K562 (cell line): ENCODE data around the gene HACD1. TPM values are rescaled to one million over a fixed set of nuclear protein-coding genes. Genes with fewer than 3 reads are reported as not detected.

Experiments used
- ATAC-seq: fragments of 200-7000 bp; cut with Tn5 transposase; 3 replicates; pipeline ENCODE4 v1.9.1; 2020; ENCODE audit warnings: moderate library complexity
- BruUV-seq: library from RNA; stranded (reverse); fragments of 400-500 nt; replicated peaks from 2 replicates; lab custom pipeline; 2021; lab: Mats Ljungman, UMichigan
- CTCF ChIA-PET: fragments of 300-600 bp; formaldehyde crosslinking; extraction: SDS; loops from one replicate; lab custom pipeline; 2021; ENCODE audit warnings: low intra/inter-chr PET ratio; lab: Yijun Ruan, JAX
- POLR2A ChIA-PET: fragments of 300-600, 350-650 bp; sonication (Branson Sonifier 250); formaldehyde crosslinking; extraction: SDS; loops from one replicate; lab custom pipeline; 2021; ENCODE audit warnings: antibody characterized with exemption, inconsistent platforms; lab: Yijun Ruan, JAX
- DNase-seq, 4 experiments: peaks; one replicate each; pipeline versions ENCODE4 v3.0.0 to v3.0.0-alpha.2; 2011 to 2018; ENCODE audit warnings: low spot score in 3 of 4, mixed read lengths in 3 of 4; ENCODE audit errors: extremely low read depth in 1 of 4
- FAIRE-seq: peaks from 2 replicates; lab custom pipeline; 2011; peaks lifted over from hg19 to GRCh38; lab: Jason Lieb, UNC
- H2AFZ ChIP-seq: 2 replicates; pipeline ENCODE4 v1.6.0; 2011; ENCODE audit warnings: low read depth, low read length, control low read depth, inconsistent platforms
- H3K27ac ChIP-seq: fragments of 200-600 bp; 3 replicates; pipeline ENCODE4 v1.8.0; 2011; ENCODE audit warnings: low read depth, mild to moderate bottlenecking, control low read depth, inconsistent platforms, low read length, moderate library complexity, mixed read lengths; ENCODE audit errors: extremely low read depth
- H3K27me3 ChIP-seq, 2 experiments: fragments of 300-600 bp in 1 of 2; 2 replicates in 1 of 2; 3 replicates in 1 of 2; pipeline versions ENCODE4 v1.6.0 to v1.8.0; 2011; ENCODE audit warnings: inconsistent platforms in 2 of 2, low read length in 2 of 2, mild to moderate bottlenecking in 1 of 2, mixed read lengths in 1 of 2, moderate library complexity in 1 of 2; ENCODE audit not compliant: control insufficient read depth in 2 of 2, insufficient read depth in 2 of 2
- H3K36me3 ChIP-seq: fragments of 300-600 bp; 3 replicates; pipeline ENCODE4 v1.8.0; 2011; ENCODE audit warnings: mild to moderate bottlenecking, low read length, inconsistent platforms; ENCODE audit not compliant: control insufficient read depth, insufficient read depth
- H3K4me1 ChIP-seq, 2 experiments: fragments of 200-600 bp in 1 of 2; replicated peaks in 1 of 2; 2 replicates in 1 of 2; 3 replicates in 1 of 2; pipeline versions ENCODE4 v1.5.1 to v1.8.0; 2011; ENCODE audit warnings: inconsistent platforms in 2 of 2, low read length in 2 of 2, mild to moderate bottlenecking in 1 of 2, mixed read lengths in 1 of 2, moderate library complexity in 1 of 2; ENCODE audit not compliant: control insufficient read depth in 2 of 2, insufficient read depth in 2 of 2
- H3K4me2 ChIP-seq: 2 replicates; pipeline ENCODE4 v1.6.1; 2011; ENCODE audit warnings: low read length, control low read depth, inconsistent platforms, mixed read lengths; ENCODE audit not compliant: insufficient read depth
- H3K4me3 ChIP-seq: fragments of 200-600 bp; sonication (generic), shearing (Covaris generic); 2 replicates; pipeline ENCODE4 v1.5.1; 2016; ENCODE audit warnings: control low read depth, inconsistent platforms
- H3K79me2 ChIP-seq: fragments of 200-600 bp; 3 replicates; pipeline ENCODE4 v1.8.0; 2011; ENCODE audit warnings: low read length, inconsistent platforms; ENCODE audit not compliant: control insufficient read depth, insufficient read depth
- H3K9ac ChIP-seq, 2 experiments: 2 replicates each; pipeline versions ENCODE4 v1.6.0 to v1.6.1; 2011; ENCODE audit warnings: low read depth in 2 of 2, low read length in 2 of 2, control low read depth in 1 of 2, inconsistent platforms in 1 of 2, mild to moderate bottlenecking in 1 of 2, mixed read lengths in 1 of 2; ENCODE audit not compliant: insufficient read depth in 1 of 2
- H3K9me1 ChIP-seq: one replicate; pipeline ENCODE4 v1.6.0; 2011; ENCODE audit warnings: inconsistent platforms, mild to moderate bottlenecking, low read length, moderate library complexity; ENCODE audit not compliant: control insufficient read depth, insufficient read depth
- H3K9me3 ChIP-seq: replicated peaks from 2 replicates; pipeline ENCODE4 v1.5.1; 2011; ENCODE audit warnings: low read depth, low read length, inconsistent platforms; ENCODE audit not compliant: control insufficient read depth, insufficient read depth
- H4K20me1 ChIP-seq: replicated peaks from 2 replicates; pipeline ENCODE4 v1.6.1; 2011; ENCODE audit warnings: low read length, inconsistent platforms, mixed read lengths; ENCODE audit not compliant: control insufficient read depth, insufficient read depth
- ADNP ChIP-seq: fragments of 200-800 bp; sonication (Bioruptor generic); IDR thresholded peaks from 2 replicates; pipeline ENCODE4 v1.6.1; 2016; ENCODE audit warnings: missing genetic modification characterization, missing compliant biosample characterization
- STAT5A ChIP-seq: IDR thresholded peaks from 2 replicates; pipeline ENCODE4 v1.6.1; 2012; ENCODE audit warnings: low read length, inconsistent platforms, borderline replicate concordance
- WGBS: fragments of 100-300 bp; shearing (Covaris generic); methylation state at CpG from one replicate; pipeline ENCODE4 v1.1.6; 2016; ENCODE audit warnings: low coverage, mixed read lengths; ENCODE audit not compliant: insufficient coverage; ENCODE audit errors: missing lambda C conversion rate; 5-methylcytosine and 5-hydroxymethylcytosine counted together
- in situ Hi-C: fragments of 300-500 bp; cut with MboI; formaldehyde crosslinking; loops from 4 replicates; pipeline ENCODE4 v1.15.0; 2018; ENCODE audit warnings: inconsistent platforms, mixed read lengths
- intact Hi-C: fragments of 100-400 bp; cut with micrococcal nuclease; formaldehyde crosslinking; loops from 2 replicates; pipeline ENCODE4 v1.14.2; 2022
- polyA plus RNA-seq, 8 experiments: library from polyadenylated mRNA; depleted of rRNA in 4 of 8; stranded (reverse) in 5 of 8; unstranded in 3 of 8; fragments of >200 nt; fragmentation: Nextera tagmentation in 2 of 8; fragmentation: Illumina TruSeq in 1 of 8; extraction: Ambion mirVana in 2 of 8; extraction: Trizol in 1 of 8; gene quantifications; 2 replicates each; pipeline versions ENCODE4 v1.2.1 to v1.2.3, GENCODE V29; 2011 to 2014; ENCODE audit warnings: inconsistent platforms in 1 of 8, missing spikeins in 1 of 8
- total RNA-seq, 7 experiments: library from RNA; depleted of rRNA in 6 of 7; stranded (reverse); fragments of >200 nt in 6 of 7; fragmentation: Illumina TruSeq in 2 of 7; extraction: Trizol in 2 of 7; gene quantifications; 2 replicates each; pipeline versions ENCODE4 v1.2.1 to v1.2.3, GENCODE V29; 2011 to 2021; ENCODE audit warnings: low replicate concordance in 1 of 7
- TF ChIP-seq, protein P1 (sequence below): fragments of 450-650 bp; formaldehyde crosslinking; IDR thresholded peaks from 2 replicates; pipeline ENCODE4 v1.4.0; 2020; ENCODE audit warnings: mild to moderate bottlenecking, moderate library complexity

The HACD1 gene
- total and polyA plus RNA-seq, 9 of the 15 experiments (the other 6 are each of a cell fraction or from before 2014, with no cell fraction given), result 0.99 to 4.5 (median 2.4) TPM

DNA sequence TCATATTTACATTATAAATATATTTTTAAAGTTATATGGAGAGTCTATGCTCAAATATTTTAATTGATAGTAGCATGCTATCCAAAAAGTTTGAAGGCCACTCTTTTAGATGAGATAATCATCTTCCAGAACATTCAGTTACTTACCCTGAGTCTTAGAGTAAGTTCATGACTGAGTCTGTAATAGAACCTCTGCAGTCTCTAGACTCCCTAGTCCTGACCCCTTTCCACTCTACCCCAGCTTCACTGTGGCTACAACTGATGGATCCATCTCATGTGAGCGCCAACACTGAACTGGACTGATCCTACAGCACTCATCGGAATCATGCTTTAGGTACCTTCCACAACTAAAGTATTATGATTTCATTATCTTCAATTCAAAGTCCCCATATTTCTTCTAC is 10.1 kb downstream of the HACD1 start:
- H3K4me2 ChIP-seq, result no peak overlapping the region
- WGBS, result 18% methylated on average over 2 of the region's 2 CpGs
- peak overlapping the region; percentile 41; the same call in 1 of the 2 replicates for H2AFZ ChIP-seq

More for the DNA sequence above, 10.1 kb downstream of the HACD1 start:
- TF ChIP-seq STAT5A, result no peak
- TF ChIP-seq, protein P1, sequence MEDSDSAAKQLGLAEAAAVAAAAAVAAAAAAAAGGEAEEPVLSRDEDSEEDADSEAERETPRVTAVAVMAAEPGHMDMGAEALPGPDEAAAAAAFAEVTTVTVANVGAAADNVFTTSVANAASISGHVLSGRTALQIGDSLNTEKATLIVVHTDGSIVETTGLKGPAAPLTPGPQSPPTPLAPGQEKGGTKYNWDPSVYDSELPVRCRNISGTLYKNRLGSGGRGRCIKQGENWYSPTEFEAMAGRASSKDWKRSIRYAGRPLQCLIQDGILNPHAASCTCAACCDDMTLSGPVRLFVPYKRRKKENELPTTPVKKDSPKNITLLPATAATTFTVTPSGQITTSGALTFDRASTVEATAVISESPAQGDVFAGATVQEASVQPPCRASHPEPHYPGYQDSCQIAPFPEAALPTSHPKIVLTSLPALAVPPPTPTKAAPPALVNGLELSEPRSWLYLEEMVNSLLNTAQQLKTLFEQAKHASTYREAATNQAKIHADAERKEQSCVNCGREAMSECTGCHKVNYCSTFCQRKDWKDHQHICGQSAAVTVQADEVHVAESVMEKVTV (CRISPR knock-in tag), result no peak
- peak; percentile 45; the same call in 1 of the 2 replicates for TF ChIP-seq ADNP (tag)
- in situ Hi-C loops, result loop anchor here (5.0 to 25.0 kb wide), 6 partner anchors 135 to 772 kb away; no protein-coding TSS in a partner anchor
- DNase-seq (no peak), FAIRE-seq (no peak), ATAC-seq (peak; percentile 77)
- Histone ChIP-seq H3K27ac (no peak overlapping the region), H3K27me3 (no peaks in the 10 kb centered on the region), H4K20me1 (no peaks in the 10 kb centered on the region), H3K79me2 (no peaks in the 10 kb centered on the region), H3K9me1 (no peaks in the 10 kb centered on the region), H3K4me3 (no peak overlapping the region), H3K9me3 (no peaks in the 10 kb centered on the region), H3K9ac (no peak overlapping the region), H3K36me3 (no peaks in the 10 kb centered on the region), H3K4me1 (peaks cover 0 to 2% of the 10 kb centered on the region in 2 experiments; a peak in 2 of 5 replicates)
- ChIA-PET CTCF (interaction anchor here (1.2 to 2.1 kb wide), 4 partner anchors 136 to 496 kb away, joined by 5 to 10 read pairs (median 7); no protein-coding TSS in a partner anchor), POLR2A (interaction anchor here (0.6 kb wide), 1 partner anchor 391 kb away, joined by 4 read pairs; no protein-coding TSS in a partner anchor)
- intact Hi-C loops, result loop anchor here (1.0 to 10.0 kb wide), 5 partner anchors 135 to 610 kb away; no protein-coding TSS in a partner anchor
- no TSS peak for BruUV-seq
